Neutrophil (primary cell): ENCODE results near the gene PLBD2.

Experiments used
- H3K27ac ChIP-seq: fragments of 200-600 bp; sonication (generic); 2 replicates; pipeline ENCODE4 v1.5.1; 2016; ENCODE audit warnings: mild to moderate bottlenecking, moderate library complexity
- H3K27me3 ChIP-seq: fragments of 200-600 bp; sonication (generic); 2 replicates; pipeline ENCODE4 v1.6.0; 2016; ENCODE audit warnings: mild to moderate bottlenecking
- H3K36me3 ChIP-seq: fragments of 200-600 bp; sonication (generic); 2 replicates; pipeline ENCODE4 v1.5.1; 2017
- H3K4me1 ChIP-seq, 2 experiments: fragments of 200-600 bp in 1 of 2; sonication (generic) in 1 of 2; 1 replicate in 1 of 2; 2 replicates in 1 of 2; pipeline versions ENCODE4 v1.5.1 to v1.6.1; 2013 to 2016; ENCODE audit warnings: low read depth in 1 of 2, low read length in 1 of 2, mild to moderate bottlenecking in 1 of 2, moderate library complexity in 1 of 2; ENCODE audit not compliant: control insufficient read depth in 1 of 2, insufficient read depth in 1 of 2
- H3K4me3 ChIP-seq, 2 experiments: fragments of 200-600 bp in 1 of 2; sonication (generic) in 1 of 2; 1 replicate in 1 of 2; 2 replicates in 1 of 2; pipeline ENCODE4 v1.5.1; 2013 to 2016; ENCODE audit warnings: low read depth in 1 of 2, low read length in 1 of 2, mild to moderate bottlenecking in 1 of 2, moderate library complexity in 1 of 2
- H3K9me3 ChIP-seq: fragments of 200-600 bp; sonication (generic); 2 replicates; pipeline ENCODE4 v1.5.1; 2016
- TF ChIP-seq, protein P1 (sequence below): fragments of 200-600 bp; sonication (generic); IDR thresholded peaks from 2 replicates; pipeline ENCODE4 v1.5.1; 2016; ENCODE audit warnings: antibody characterized with exemption

PLBD2 gene

GRCh38 chr12:113436993-113437728 is 78.8 kb downstream of the PLBD2 start:
- H3K27ac ChIP-seq = no peak overlapping the region
- no peak overlapping the region for H3K4me3 ChIP-seq
- no peaks in the 10 kb centered on the region for H3K36me3 ChIP-seq
- H3K4me1 ChIP-seq = no peaks in the 10 kb centered on the region
- H3K27me3 ChIP-seq = peaks cover 7% of the 10 kb centered on the region
- TF ChIP-seq, protein P1, sequence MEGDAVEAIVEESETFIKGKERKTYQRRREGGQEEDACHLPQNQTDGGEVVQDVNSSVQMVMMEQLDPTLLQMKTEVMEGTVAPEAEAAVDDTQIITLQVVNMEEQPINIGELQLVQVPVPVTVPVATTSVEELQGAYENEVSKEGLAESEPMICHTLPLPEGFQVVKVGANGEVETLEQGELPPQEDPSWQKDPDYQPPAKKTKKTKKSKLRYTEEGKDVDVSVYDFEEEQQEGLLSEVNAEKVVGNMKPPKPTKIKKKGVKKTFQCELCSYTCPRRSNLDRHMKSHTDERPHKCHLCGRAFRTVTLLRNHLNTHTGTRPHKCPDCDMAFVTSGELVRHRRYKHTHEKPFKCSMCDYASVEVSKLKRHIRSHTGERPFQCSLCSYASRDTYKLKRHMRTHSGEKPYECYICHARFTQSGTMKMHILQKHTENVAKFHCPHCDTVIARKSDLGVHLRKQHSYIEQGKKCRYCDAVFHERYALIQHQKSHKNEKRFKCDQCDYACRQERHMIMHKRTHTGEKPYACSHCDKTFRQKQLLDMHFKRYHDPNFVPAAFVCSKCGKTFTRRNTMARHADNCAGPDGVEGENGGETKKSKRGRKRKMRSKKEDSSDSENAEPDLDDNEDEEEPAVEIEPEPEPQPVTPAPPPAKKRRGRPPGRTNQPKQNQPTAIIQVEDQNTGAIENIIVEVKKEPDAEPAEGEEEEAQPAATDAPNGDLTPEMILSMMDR = no peak
- H3K9me3 ChIP-seq = no peaks in the 10 kb centered on the region

DNA sequence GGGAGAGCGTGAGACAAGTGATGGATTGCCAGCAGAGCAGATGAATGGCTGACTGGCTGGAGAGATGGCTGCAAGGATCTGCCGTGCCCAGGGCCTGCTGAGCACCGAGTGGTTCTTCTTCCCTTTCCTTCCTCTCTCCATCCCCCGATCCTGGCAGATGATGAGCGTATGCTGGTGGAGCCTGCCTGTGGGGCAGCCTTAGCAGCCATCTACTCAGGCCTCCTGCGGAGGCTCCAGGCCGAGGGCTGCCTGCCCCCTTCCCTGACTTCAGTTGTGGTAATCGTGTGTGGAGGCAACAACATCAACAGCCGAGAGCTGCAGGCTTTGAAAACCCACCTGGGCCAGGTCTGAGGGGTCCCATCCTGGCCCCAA is 79.3 kb downstream of the PLBD2 start:
- H3K4me3 ChIP-seq = no peak overlapping the region
- TF ChIP-seq, protein P1 = no peak

GRCh38 chr12:113438523-113439300 is 80.3 kb downstream of the PLBD2 start:
- Histone ChIP-seq H3K36me3 (no peaks in the 10 kb centered on the region), H3K4me1 (no peaks in the 10 kb centered on the region)
- TF ChIP-seq, protein P1 = no peak

More for the DNA sequence above, 79.3 kb downstream of the PLBD2 start:
- H3K36me3 ChIP-seq = no peaks in the 10 kb centered on the region
- no peaks in the 10 kb centered on the region for H3K9me3 ChIP-seq
- H3K27me3 ChIP-seq = peaks cover 11% of the 10 kb centered on the region
- H3K27ac ChIP-seq = no peak overlapping the region
- H3K4me1 ChIP-seq = no peaks in the 10 kb centered on the region

DNA sequence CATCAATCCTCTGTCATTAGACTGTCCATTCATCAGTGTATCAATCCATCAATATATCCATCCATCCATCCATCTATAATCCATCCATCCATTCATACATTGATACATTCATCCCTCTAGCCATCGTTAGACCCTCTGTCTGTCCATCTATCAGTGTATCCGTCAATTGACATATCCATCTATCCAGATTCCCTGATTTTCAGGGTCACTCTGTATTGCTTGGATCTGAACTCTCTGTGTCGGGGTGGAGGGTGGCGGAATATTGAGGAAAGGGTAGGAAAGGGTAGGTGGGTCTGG is 80.9 kb downstream of the PLBD2 start:
- Histone ChIP-seq H3K4me1 (no peaks in the 10 kb centered on the region), H3K27me3 (peaks cover 17% of the 10 kb centered on the region), H3K4me3 (no peak overlapping the region), H3K27ac (no peak overlapping the region), H3K36me3 (no peaks in the 10 kb centered on the region), H3K9me3 (no peaks in the 10 kb centered on the region)
- TF ChIP-seq, protein P1 = no peak

More at GRCh38 chr12:113438523-113439300, 80.3 kb downstream of the PLBD2 start:
- Histone ChIP-seq H3K27ac (no peak overlapping the region), H3K4me3 (no peak overlapping the region), H3K27me3 (peaks cover 17% of the 10 kb centered on the region), H3K9me3 (no peaks in the 10 kb centered on the region)

GRCh38 chr12:113439606-113440030 is 81.2 kb downstream of the PLBD2 start:
- TF ChIP-seq, protein P1 = no peak
- no peak overlapping the region for H3K27ac ChIP-seq
- no peak overlapping the region for H3K4me3 ChIP-seq
- H3K4me1 ChIP-seq = no peaks in the 10 kb centered on the region
- no peaks in the 10 kb centered on the region for H3K36me3 ChIP-seq
- no peaks in the 10 kb centered on the region for H3K9me3 ChIP-seq
- H3K27me3 ChIP-seq = peaks cover 17% of the 10 kb centered on the region
